ENCODE data around the gene HCK.

The HCK gene

GRCh38 chr20:32124916-32125454 is 72.9 kb downstream of the HCK start:
- in situ Hi-C loops (cut with HindIII; ENCODE audit: low sequenced_read_pairs): no loop called here

- in situ Hi-C loops (cut with HindIII; ENCODE audit: low sequenced_read_pairs): no loop called here
Measured at GRCh38 chr20:32125506-32125905, 73.5 kb downstream of the HCK start.

- in situ Hi-C loops (cut with HindIII; ENCODE audit: low sequenced_read_pairs): no loop called here
Measured at GRCh38 chr20:32126919-32127318, 74.9 kb downstream of the HCK start.

- in situ Hi-C loops (cut with HindIII; ENCODE audit: low sequenced_read_pairs): no loop called here
Measured at GRCh38 chr20:32127347-32127746, 75.3 kb downstream of the HCK start.

- in situ Hi-C loops (cut with HindIII; ENCODE audit: low sequenced_read_pairs): no loop called here
Measured at GRCh38 chr20:32128167-32128566, 76.1 kb downstream of the HCK start.

GRCh38 chr20:32129863-32130262 is 77.8 kb downstream of the HCK start:
- in situ Hi-C loops (cut with HindIII; ENCODE audit: low sequenced_read_pairs): no loop called here

GRCh38 chr20:32130352-32130751 is 78.3 kb downstream of the HCK start:
- in situ Hi-C loops (cut with HindIII; ENCODE audit: low sequenced_read_pairs): no loop called here

GRCh38 chr20:32130965-32131364 is 78.9 kb downstream of the HCK start:
- in situ Hi-C loops (cut with HindIII; ENCODE audit: low sequenced_read_pairs): no loop called here

GRCh38 chr20:32132911-32133549 is 81.0 kb downstream of the HCK start:
- in situ Hi-C loops (cut with HindIII; ENCODE audit: low sequenced_read_pairs): no loop called here

- in situ Hi-C loops (cut with HindIII; ENCODE audit: low sequenced_read_pairs): no loop called here
Measured at GRCh38 chr20:32134026-32134425, 82.0 kb downstream of the HCK start.

GRCh38 chr20:32135983-32136515 is 84.0 kb downstream of the HCK start:
- in situ Hi-C loops (cut with HindIII; ENCODE audit: low sequenced_read_pairs): no loop called here

- in situ Hi-C loops (cut with HindIII; ENCODE audit: low sequenced_read_pairs): no loop called here
Measured at GRCh38 chr20:32138921-32139320, 86.9 kb downstream of the HCK start.

GRCh38 chr20:32139947-32140346 is 87.9 kb downstream of the HCK start:
- in situ Hi-C loops (cut with HindIII; ENCODE audit: low sequenced_read_pairs): no loop called here

GRCh38 chr20:32140603-32141002 is 88.6 kb downstream of the HCK start:
- in situ Hi-C loops (cut with HindIII; ENCODE audit: low sequenced_read_pairs): no loop called here

GRCh38 chr20:32141465-32141980 is 89.5 kb downstream of the HCK start:
- in situ Hi-C loops (cut with HindIII; ENCODE audit: low sequenced_read_pairs): no loop called here

GRCh38 chr20:32142088-32142487 is 90.0 kb downstream of the HCK start:
- in situ Hi-C loops (cut with HindIII; ENCODE audit: low sequenced_read_pairs): no loop called here

- in situ Hi-C loops (cut with HindIII; ENCODE audit: low sequenced_read_pairs): no loop called here
Measured at GRCh38 chr20:32142991-32143390, 90.9 kb downstream of the HCK start.

GRCh38 chr20:32144898-32145662 is 93.0 kb downstream of the HCK start:
- in situ Hi-C loops (cut with HindIII; ENCODE audit: low sequenced_read_pairs): no loop called here

GRCh38 chr20:32149566-32150170 is 97.6 kb downstream of the HCK start:
- in situ Hi-C loops (cut with HindIII; ENCODE audit: low sequenced_read_pairs): no loop called here

- in situ Hi-C loops (cut with HindIII; ENCODE audit: low sequenced_read_pairs): no loop called here
Measured at GRCh38 chr20:32150291-32150848, 98.3 kb downstream of the HCK start.

Measured in DLD1 (cell line).